NAMALWA (cell line): ENCODE results near the gene ZNF740.
A peak's percentile ranks its signal among the peaks of the same experiment; 100 is the strongest.

ENCODE experiments used
- DNase-seq: peaks from one replicate; pipeline ENCODE4 v3.0.0-alpha.2; 2015; ENCODE audit warnings: low spot score

Gene ZNF740

GRCh38 chr12:53214221-53214620 lies 33.7 kb downstream of the ZNF740 start:
- no peak for DNase-seq

- DNase-seq, result no peak
These were observed 34.3 kb downstream of the ZNF740 start for GRCh38 chr12:53214687-53215455.

DNA sequence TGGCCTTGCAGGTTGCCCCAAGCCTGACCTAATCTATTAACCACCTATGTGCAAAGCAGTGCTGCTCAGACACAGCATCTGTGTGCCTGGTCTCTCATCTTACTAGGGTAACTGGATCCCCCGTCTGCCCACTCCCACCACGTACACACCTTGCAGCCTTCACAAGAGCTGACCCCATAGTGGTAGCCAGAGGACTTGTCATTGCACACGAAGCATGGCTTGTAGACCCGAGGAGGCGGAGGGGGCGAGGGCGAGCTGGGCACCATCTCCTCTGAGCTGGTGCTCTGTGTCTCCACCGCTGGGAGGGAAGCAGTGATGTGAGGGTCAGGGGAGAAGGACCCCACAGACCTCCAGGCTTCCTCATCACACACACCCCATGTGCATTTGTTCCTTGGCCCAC lies 35.0 kb downstream of the ZNF740 start:
- DNase-seq, result no peak

DNA sequence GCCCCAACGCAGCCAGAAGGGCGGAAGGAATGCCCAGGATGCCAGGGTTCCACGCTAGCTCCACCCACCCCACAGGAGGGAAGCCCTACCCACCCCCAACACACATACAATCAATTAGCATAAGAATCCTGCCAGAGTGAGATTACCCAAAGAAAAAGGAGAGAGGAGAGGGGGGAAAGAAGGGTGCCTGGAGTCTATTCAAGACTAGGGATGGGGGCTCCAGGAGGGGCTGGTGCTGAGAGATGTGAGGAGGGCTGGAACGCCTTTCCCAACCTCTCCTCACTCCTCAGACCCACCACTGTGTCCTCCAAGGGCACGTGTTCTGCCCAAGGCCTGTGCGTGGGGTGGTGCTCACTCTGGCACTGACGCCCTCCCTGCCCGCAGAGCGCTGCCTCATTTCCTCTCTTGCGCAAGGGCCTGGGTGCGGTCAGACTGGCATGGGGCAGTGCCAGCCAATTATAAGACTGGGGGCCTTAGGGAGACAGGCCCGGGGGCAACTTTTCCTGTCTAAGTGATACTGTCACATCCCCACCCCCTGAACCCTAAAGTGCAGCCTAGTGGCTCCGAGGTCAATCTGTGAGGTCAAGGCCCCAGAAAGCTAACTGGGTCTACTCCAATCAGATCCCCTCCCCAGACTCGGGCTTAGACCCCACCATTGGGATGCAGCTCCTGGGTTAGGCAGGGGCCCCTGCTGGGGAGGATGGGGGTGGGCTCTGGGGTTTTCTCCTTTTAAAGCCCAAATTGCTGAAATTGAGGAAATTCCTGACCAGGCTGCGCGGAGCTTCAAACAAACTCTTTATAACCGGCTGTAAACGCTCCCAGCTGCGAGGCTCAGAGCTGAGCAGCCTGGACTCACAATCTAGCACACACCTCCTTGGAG lies 36.8 kb downstream of the ZNF740 start:
- no peak for DNase-seq

GRCh38 chr12:53217931-53218307 lies 37.4 kb downstream of the ZNF740 start:
- no peak for DNase-seq

DNA sequence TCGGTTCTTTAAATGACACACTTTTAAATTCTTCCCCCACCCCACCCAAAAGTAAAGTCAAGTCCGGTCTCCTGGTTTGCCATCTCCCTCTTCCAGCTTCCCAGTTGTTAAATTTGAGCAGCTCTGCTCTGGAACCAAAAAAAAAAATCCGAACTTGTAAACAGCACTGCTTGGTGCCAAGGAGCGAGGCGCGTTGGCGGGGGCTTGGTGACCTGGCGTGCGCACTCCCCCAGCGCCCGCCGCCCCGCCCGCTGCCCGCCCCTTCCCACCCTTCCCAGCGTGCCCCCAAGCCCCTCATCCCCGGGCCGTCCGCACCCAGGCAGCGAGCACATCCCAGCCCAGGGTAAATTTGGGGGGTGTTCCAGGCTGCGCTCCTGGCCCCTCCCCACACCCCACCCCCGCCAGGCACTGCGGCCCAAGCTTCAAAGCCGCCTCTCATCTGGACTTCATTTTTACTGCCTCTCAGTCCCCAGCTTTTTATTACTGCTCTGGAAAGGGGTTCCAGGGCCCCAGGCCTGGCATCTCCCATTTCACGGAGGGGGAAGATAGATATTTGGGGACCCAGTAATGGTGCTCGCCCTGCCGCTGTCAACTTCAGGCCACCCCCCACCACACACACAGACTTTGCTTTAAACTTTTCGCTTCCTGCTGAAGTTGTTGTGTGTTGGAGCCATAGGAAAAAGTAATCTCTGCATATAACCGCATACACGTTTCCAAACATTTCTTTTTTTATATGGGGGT lies 38.2 kb downstream of the ZNF740 start:
- no peak for DNase-seq

- no peak for DNase-seq
These were observed 38.9 kb downstream of the ZNF740 start for GRCh38 chr12:53219292-53219955.

- peak; percentile 83 for DNase-seq
These were observed 39.6 kb downstream of the ZNF740 start for GRCh38 chr12:53219956-53220693.

- peak; percentile 82 for DNase-seq
These were observed 40.2 kb downstream of the ZNF740 start for GRCh38 chr12:53220694-53221202.

DNA sequence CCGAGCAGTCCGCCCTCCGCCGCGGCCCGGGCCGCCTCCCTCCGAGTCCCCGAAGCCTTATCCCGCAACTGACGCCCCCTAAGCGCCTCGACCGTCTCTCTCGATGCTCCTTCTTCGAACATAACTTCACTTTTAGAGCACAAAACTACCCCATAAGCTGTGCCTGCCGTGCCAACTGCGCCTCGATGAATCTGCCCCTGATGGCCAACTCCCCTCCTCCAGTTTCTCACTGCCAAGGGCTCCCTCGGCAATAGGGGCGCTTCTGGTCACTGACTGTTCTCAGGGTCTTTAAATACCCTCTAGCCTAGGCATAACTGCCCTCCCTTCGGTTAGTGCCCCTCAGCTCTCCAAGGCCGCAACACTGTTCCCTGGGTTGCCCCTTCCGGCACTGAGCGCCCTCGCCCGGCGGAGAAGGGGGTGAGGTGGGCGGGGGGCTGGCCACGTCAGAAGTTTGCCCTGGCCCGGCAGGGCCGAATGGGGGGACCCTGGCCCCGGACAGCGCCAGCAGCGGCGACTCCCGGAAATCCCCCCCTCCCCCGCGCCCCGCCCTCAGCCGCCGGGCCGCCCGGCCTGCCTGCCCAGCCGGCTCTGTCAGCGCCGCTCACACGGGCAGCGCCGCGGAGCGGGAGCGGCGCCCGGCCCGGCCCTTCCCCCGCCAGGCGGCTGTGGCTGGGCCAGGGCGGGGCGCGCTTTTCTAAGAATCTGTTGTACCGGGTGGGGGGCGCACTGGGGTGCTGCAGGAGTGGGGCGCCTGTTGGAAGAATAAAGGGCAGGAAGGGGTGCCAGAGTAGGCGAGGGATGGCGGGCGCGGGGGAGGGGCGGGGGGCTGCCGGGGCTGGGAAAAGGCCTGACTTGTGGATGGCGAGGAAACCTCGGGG lies 40.9 kb downstream of the ZNF740 start:
- DNase-seq, result no peak

DNA sequence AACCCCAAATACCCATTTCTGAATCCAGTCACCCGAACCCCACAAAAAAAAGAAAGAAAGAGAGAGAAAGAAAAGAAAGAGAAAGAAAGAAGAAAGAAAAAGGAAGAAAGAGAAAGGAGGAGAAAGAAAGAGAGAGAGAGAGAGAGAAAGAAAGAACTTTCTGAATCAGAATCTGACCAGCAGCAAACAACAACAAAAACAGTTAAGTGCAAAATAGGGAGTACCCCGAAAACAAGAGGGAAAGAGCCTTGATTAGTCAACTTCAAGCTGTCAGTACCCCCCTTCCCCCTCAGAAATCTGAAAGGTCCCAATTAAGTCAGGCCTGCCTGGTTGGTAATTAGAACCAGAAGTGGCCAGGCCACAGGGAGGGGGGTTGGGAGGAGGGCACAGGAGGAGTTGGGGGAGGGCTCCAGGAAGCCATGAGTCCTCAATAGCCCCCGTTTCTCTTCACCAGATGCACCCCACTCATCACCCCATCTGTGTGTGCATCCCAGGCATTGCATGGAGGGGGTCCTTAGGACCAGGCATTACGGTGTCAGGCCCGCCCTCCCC lies 41.7 kb downstream of the ZNF740 start:
- no peak for DNase-seq

- no peak for DNase-seq
These were observed 42.3 kb downstream of the ZNF740 start for GRCh38 chr12:53222806-53223261.

GRCh38 chr12:53223389-53224060 lies 43.0 kb downstream of the ZNF740 start:
- DNase-seq, result no peak

DNA sequence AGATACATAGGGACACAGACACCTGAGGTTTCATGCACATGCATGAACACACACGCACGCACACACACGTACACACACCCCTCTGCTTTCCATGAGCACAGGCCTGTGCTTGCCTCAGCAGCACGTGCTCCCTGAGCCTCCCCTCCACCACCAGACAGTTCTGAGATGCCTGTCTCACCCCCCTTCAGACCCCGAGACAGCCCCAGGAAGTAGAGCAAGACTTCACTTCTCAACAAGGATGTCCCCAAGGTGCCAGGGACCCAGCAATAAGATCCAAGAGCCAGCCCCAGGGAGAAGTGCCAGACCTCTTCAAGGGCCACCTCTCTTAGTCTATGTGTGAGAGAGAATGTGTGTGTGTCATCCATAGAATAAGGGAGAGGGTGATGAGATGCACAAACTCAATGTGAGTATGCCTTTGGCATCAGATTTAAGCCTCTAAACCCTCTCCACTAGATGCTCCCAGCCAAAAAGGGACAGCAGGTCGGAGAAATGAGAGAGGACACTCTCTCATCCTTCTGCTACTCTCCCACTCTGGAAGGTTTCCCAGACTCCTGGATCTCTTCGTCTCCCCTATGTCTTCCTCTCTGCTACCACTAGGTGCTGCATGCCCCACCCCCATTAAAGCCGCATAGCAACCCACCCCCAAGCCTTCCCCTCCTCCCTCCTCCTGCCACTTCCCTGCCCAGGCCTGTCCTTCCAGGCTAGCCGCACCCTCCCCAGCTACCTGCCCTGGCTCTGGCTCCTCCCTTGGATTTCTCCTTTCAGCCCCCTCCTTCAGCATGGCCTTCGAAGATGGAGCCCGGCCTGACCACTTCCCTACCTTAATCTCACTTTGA lies 43.8 kb downstream of the ZNF740 start:
- DNase-seq, result no peak

- DNase-seq, result no peak
These were observed 44.5 kb downstream of the ZNF740 start for GRCh38 chr12:53224897-53225634.

DNA sequence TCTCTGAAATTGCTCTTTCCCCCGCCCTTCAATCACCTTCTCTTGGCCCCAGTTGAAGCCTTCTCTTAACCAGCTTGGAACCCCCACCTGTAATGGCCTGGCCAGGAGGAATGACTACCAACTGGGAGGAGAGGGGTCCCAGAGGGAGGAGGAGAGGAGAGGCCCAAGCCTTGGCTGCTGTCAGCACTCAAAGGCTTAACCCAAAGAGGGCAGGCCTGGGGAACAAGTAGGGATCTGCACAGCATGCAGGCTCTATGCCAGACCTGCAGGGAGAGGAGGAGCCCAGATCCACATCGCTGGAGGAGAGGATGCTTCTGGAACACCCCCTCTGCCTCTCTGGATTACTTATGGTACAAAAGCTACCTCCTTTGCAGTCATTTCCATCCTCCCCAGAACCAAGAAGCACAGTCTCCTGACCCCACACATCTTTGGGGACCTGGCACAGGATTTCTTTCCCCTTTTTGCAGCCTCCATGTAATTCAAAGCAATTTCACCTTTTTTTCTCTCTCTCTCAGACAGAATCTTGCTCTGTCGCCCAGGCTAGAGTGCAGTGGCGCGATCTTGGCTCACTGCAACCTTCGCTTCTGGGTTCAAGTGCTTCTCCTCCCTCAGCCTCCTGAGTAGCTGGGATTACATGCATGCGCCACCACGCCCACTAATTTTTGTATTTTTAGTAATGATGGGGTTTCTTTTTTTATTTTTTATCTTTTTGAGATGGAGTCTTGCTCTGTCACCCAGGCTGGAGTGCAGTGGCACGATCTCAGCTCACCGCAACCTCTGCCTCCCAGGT lies 45.3 kb downstream of the ZNF740 start:
- no peak for DNase-seq

DNA sequence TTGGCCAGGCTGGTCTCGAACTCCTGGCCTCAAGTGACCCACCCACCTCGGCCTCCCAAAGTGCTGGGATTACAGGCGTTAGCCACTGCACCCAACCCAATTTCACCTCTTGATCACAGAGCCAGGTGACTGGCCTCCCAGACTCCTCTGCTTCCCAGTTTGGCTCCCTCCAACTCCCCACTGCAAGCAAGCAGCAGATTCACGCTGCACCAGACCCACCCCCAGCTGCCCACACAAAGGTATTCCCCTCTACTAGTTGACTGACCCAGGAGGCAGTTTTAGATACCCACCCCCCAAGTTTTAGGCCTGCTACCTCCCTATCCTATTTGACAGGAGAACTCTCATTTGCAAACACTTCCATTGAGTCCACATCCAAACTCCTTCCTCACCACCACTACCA lies 46.3 kb downstream of the ZNF740 start:
- no peak for DNase-seq
